Upper lobe of right lung (tissue), 1 donor: ENCODE results near the gene PRDM13. TPM values are rescaled to one million over a fixed set of nuclear protein-coding genes. Genes with fewer than 3 reads are reported as not detected.

Source experiments
- ATAC-seq: fragments of 200-7000 bp; cut with Tn5 transposase; one replicate; pipeline ENCODE4 v1.9.1; 2020; ENCODE audit warnings: mild to moderate bottlenecking, moderate library complexity
- DNase-seq: peaks from one replicate; pipeline ENCODE4 v3.0.0-alpha.2; 2020
- H3K27ac ChIP-seq: fragments of 200-600 bp; one replicate; pipeline ENCODE4 v1.8.0; 2022
- H3K27me3 ChIP-seq: fragments of 200-600 bp; one replicate; pipeline ENCODE4 v1.8.0; 2022; ENCODE audit warnings: mild to moderate bottlenecking
- H3K36me3 ChIP-seq: fragments of 200-600 bp; one replicate; pipeline ENCODE4 v1.8.0; 2022
- H3K4me1 ChIP-seq: fragments of 200-600 bp; one replicate; pipeline ENCODE4 v1.8.0; 2022
- H3K4me3 ChIP-seq: fragments of 200-600 bp; one replicate; pipeline ENCODE4 v1.8.0; 2022; ENCODE audit warnings: mild to moderate bottlenecking
- H3K9me3 ChIP-seq: fragments of 200-600 bp; one replicate; pipeline ENCODE4 v1.8.0; 2022
- CTCF ChIP-seq: fragments of 200-600 bp; IDR thresholded peaks from one replicate; pipeline ENCODE4 v1.8.0; 2022; ENCODE audit warnings: antibody characterized with exemption
- intact Hi-C: fragments of 100-400 bp; cut with DNase I; formaldehyde crosslinking; loops from one replicate; pipeline ENCODE4 v1.11.0; 2022
- total RNA-seq: library from RNA; stranded (reverse); fragmentation: NEBNext Ultra II Directional; extraction: Animal tissue kit (Norgen Biotek cat#: 25700); gene quantifications from one replicate; pipeline ENCODE4 v1.2.1, GENCODE V29; 2021
- donor health status: DM: no; HTN: yes; CAD: no; lungs with severe emphysema.

PRDM13 gene
- total RNA-seq, 1 donor from 2014 or later: not detected

- intact Hi-C loops: no loop called here
- Histone ChIP-seq H3K4me3 (no peak overlapping the region), H3K27ac (no peak overlapping the region), H3K36me3 (no peaks in the 10 kb centered on the region), H3K27me3 (no peaks in the 10 kb centered on the region), H3K9me3 (no peaks in the 10 kb centered on the region), H3K4me1 (no peaks in the 10 kb centered on the region)
- DNase-seq: no peak
- ATAC-seq: no peak
- TF ChIP-seq CTCF: no peak
These were observed 32.5 kb upstream of the PRDM13 start for GRCh38 chr6:99573980-99574617.

GRCh38 chr6:99575544-99576227 lies 30.9 kb upstream of the PRDM13 start:
- Histone ChIP-seq H3K4me1 (no peaks in the 10 kb centered on the region), H3K36me3 (no peaks in the 10 kb centered on the region), H3K4me3 (no peak overlapping the region), H3K27ac (no peak overlapping the region), H3K27me3 (no peaks in the 10 kb centered on the region), H3K9me3 (no peaks in the 10 kb centered on the region)
- ATAC-seq (no peak), DNase-seq (no peak)
- intact Hi-C loops: no loop called here
- TF ChIP-seq CTCF: no peak

- DNase-seq (no peak), ATAC-seq (no peak)
- TF ChIP-seq CTCF: no peak
- H3K36me3 ChIP-seq: no peaks in the 10 kb centered on the region
- peaks cover 10% of the 10 kb centered on the region for H3K27me3 ChIP-seq
- H3K9me3 ChIP-seq: no peaks in the 10 kb centered on the region
- intact Hi-C loops: no loop called here
- H3K27ac ChIP-seq: no peak overlapping the region
- H3K4me3 ChIP-seq: no peak overlapping the region
- no peaks in the 10 kb centered on the region for H3K4me1 ChIP-seq
These were observed 26.9 kb upstream of the PRDM13 start for GRCh38 chr6:99579781-99580180.

DNA sequence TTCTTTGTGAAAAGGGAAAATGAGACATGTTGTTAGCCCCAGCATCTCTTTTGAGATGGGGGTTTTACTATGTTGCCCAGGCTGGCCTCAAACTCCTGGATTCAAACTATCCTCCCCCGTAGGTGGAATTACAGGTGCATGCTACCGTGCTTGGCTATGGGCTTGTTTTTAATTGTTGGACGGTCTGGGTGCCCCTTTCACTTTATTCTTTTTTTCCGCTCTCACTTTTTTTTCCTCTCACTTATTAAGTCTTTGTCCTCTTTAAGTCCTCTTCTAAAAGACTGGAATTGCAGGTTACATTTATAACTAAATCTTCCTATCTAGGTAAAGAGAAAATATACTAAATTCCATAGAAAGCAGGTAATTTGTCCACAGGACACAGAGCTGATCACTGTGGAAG lies 18.8 kb upstream of the PRDM13 start:
- H3K27me3 ChIP-seq: peaks cover 59% of the 10 kb centered on the region
- TF ChIP-seq CTCF: no peak
- no peak overlapping the region for H3K27ac ChIP-seq
- no peaks in the 10 kb centered on the region for H3K9me3 ChIP-seq
- peaks cover 16% of the 10 kb centered on the region for H3K4me1 ChIP-seq
- DNase-seq (no peak), ATAC-seq (no peak)
- no peaks in the 10 kb centered on the region for H3K36me3 ChIP-seq
- H3K4me3 ChIP-seq: no peak overlapping the region
- intact Hi-C loops: no loop called here

- Histone ChIP-seq H3K36me3 (no peaks in the 10 kb centered on the region), H3K4me3 (peak overlapping the region; percentile 57), H3K27me3 (peaks cover 68% of the 10 kb centered on the region), H3K27ac (no peak overlapping the region), H3K9me3 (no peaks in the 10 kb centered on the region), H3K4me1 (peaks cover 16% of the 10 kb centered on the region)
- intact Hi-C loops: no loop called here
- DNase-seq: peak; percentile 89
- ATAC-seq: peak; percentile 96
- TF ChIP-seq CTCF: peak; percentile 62
These were observed 17.9 kb upstream of the PRDM13 start for GRCh38 chr6:99588618-99589289.
